Sigmoid colon (tissue), 7 donors: ENCODE data around the gene PAWR. TPM values are rescaled to one million over a fixed set of nuclear protein-coding genes. Genes with fewer than 3 reads are reported as not detected.
"Not testable (repeated sequence)": the region's sequence is repeated elsewhere in the genome, so short reads cannot be mapped to it uniquely, and the experiment has no call there.

Experiments used
- DNase-seq: peaks from one replicate; pipeline ENCODE4 v3.0.0-alpha.2; 2019
- H3K27ac ChIP-seq, 4 donors: fragments of 200-600 bp; sonication (generic); one replicate each; pipeline ENCODE4 v1.5.1; 2016 to 2019; ENCODE audit warnings: mild to moderate bottlenecking in 1 of 4
- H3K27me3 ChIP-seq, 3 donors: fragments of 200-600 bp; sonication (generic); one replicate each; pipeline ENCODE4 v1.5.1; 2019; ENCODE audit warnings: mild to moderate bottlenecking in 1 of 3
- H3K36me3 ChIP-seq, 4 donors: fragments of 200-600 bp; sonication (generic); one replicate each; pipeline ENCODE4 v1.5.1; 2016 to 2019
- H3K4me1 ChIP-seq, 4 donors: fragments of 200-600 bp; sonication (generic); one replicate each; pipeline ENCODE4 v1.5.1; 2017 to 2019
- H3K4me3 ChIP-seq, 4 donors: fragments of 200-600 bp; sonication (generic); one replicate each; pipeline ENCODE4 v1.5.1; 2017 to 2019; ENCODE audit warnings: mild to moderate bottlenecking in 2 of 4, moderate library complexity in 1 of 4
- H3K9me3 ChIP-seq, 4 donors: fragments of 200-600 bp in 3 of 4; sonication (generic) in 3 of 4; one replicate each; pipeline versions ENCODE4 v1.5.1 to v1.6.1; 2013 to 2019
- CTCF ChIP-seq, 4 experiments: fragments of 450-650 bp in 3 of 4; fragments of 200-600 bp in 1 of 4; IDR thresholded peaks; one replicate each; pipeline ENCODE4 v1.5.1; 2016 to 2019; ENCODE audit warnings: antibody characterized with exemption in 4 of 4, mild to moderate bottlenecking in 3 of 4, moderate library complexity in 2 of 4
- EP300 ChIP-seq, 4 donors: sonication (generic); formaldehyde crosslinking; IDR thresholded peaks; one replicate each; pipeline ENCODE4 v1.6.1; 2017; ENCODE audit warnings: antibody characterized with exemption in 4 of 4
- POLR2A ChIP-seq, 2 donors: fragments of 450-650 bp; IDR thresholded peaks; one replicate each; pipeline ENCODE4 v1.6.1; 2016; ENCODE audit warnings: antibody characterized with exemption in 2 of 2, mild to moderate bottlenecking in 2 of 2, moderate library complexity in 2 of 2
- POLR2AphosphoS5 ChIP-seq, 4 donors: sonication (generic); formaldehyde crosslinking; IDR thresholded peaks; one replicate each; pipeline ENCODE4 v1.6.1; 2017; ENCODE audit warnings: antibody characterized with exemption in 4 of 4
- WGBS, 2 donors: extraction: QIAGEN DNeasy Blood & Tissue Kit; methylation state at CpG; one replicate each; pipeline ENCODE4 v1.1.7; 2013; 5-methylcytosine and 5-hydroxymethylcytosine counted together
- intact Hi-C: fragments of 100-400 bp; cut with DNase I; formaldehyde crosslinking; loops from one replicate; pipeline ENCODE4 v1.15.1; 2023
- polyA plus RNA-seq, 3 donors: library from polyadenylated mRNA; stranded (reverse); fragments of 200-250 nt; gene quantifications; one replicate each; pipeline ENCODE4 v1.2.3, GENCODE V29; 2013
- total RNA-seq, 4 donors: library from RNA; depleted of rRNA; stranded (reverse); fragments of >200 nt; gene quantifications; one replicate each; pipeline ENCODE4 v1.1.0, GENCODE V29; 2016
- donor health status: healthy with polysubstance abuse.
- donor health status: Bipolar disorder and iron deficiency.
- donor health status: healthy.

The PAWR gene
- total and polyA plus RNA-seq, 7 donors, result 7.8 to 53.5 (median 24.5) TPM

- Histone ChIP-seq H3K9me3 (no peaks in the 10 kb centered on the region), H3K36me3 (no peaks in the 10 kb centered on the region), H3K27ac (no peak overlapping the region), H3K4me3 (no peak overlapping the region), H3K27me3 (no peaks in the 10 kb centered on the region), H3K4me1 (peaks cover 0 to 6% (median 0%) of the 10 kb centered on the region in 4 donors)
- 87 to 88% methylated on average over 2 of the region's 2 CpGs for WGBS, 2 donors
- intact Hi-C loops, result no loop called here
- TF ChIP-seq EP300 (IDR thresholded peaks at IDR 0.05) (no peak), POLR2AphosphoS5 (IDR thresholded peaks at IDR 0.05) (no peak), CTCF (IDR thresholded peaks at IDR 0.05) (no peak), POLR2A (IDR thresholded peaks at IDR 0.05) (no peak)
- DNase-seq, result no peak
Observed at GRCh38 chr12:79637093-79637492, 53.7 kb downstream of the PAWR start.

- Histone ChIP-seq H3K9me3 (no peaks in the 10 kb centered on the region), H3K4me3 (no peak overlapping the region), H3K4me1 (peaks cover 0 to 6% (median 0%) of the 10 kb centered on the region in 4 donors), H3K27me3 (no peaks in the 10 kb centered on the region), H3K27ac (no peak overlapping the region), H3K36me3 (no peaks in the 10 kb centered on the region)
- intact Hi-C loops, result no loop called here
- no peak for TF ChIP-seq POLR2AphosphoS5 (IDR thresholded peaks at IDR 0.05)
- TF ChIP-seq CTCF (IDR thresholded peaks at IDR 0.05), result no peak
- TF ChIP-seq EP300 (IDR thresholded peaks at IDR 0.05), result no peak
- no peak for TF ChIP-seq POLR2A (IDR thresholded peaks at IDR 0.05)
- DNase-seq, result no peak
Observed at GRCh38 chr12:79635676-79636075, 55.1 kb downstream of the PAWR start.

- no peaks in the 10 kb centered on the region for H3K36me3 ChIP-seq
- no peak overlapping the region for H3K4me3 ChIP-seq
- intact Hi-C loops, result no loop called here
- peaks cover 0 to 6% (median 0%) of the 10 kb centered on the region in 4 donors for H3K4me1 ChIP-seq
- H3K27me3 ChIP-seq, result no peaks in the 10 kb centered on the region
- H3K27ac ChIP-seq, result no peak overlapping the region
- H3K9me3 ChIP-seq, result no peaks in the 10 kb centered on the region
- no peak for DNase-seq
- no peak for TF ChIP-seq EP300 (IDR thresholded peaks at IDR 0.05)
- no peak for TF ChIP-seq CTCF (IDR thresholded peaks at IDR 0.05)
- TF ChIP-seq POLR2A (IDR thresholded peaks at IDR 0.05), result no peak
- WGBS, 2 donors, result 77 to 89% methylated on average over 1 of the region's 1 CpG
Observed at GRCh38 chr12:79634957-79635471, 55.8 kb downstream of the PAWR start.

GRCh38 chr12:79629561-79629960 lies 61.2 kb downstream of the PAWR start:
- Histone ChIP-seq H3K36me3 (no peaks in the 10 kb centered on the region), H3K4me3 (no peak overlapping the region), H3K27me3 (no peaks in the 10 kb centered on the region), H3K4me1 (no peaks in the 10 kb centered on the region), H3K9me3 (no peaks in the 10 kb centered on the region), H3K27ac (no peak overlapping the region)
- no peak for DNase-seq
- TF ChIP-seq POLR2AphosphoS5 (IDR thresholded peaks at IDR 0.05), result no peak
- TF ChIP-seq POLR2A (IDR thresholded peaks at IDR 0.05), result no peak
- TF ChIP-seq CTCF (IDR thresholded peaks at IDR 0.05), result no peak
- no peak for TF ChIP-seq EP300 (IDR thresholded peaks at IDR 0.05)
- whole genome bisulfite sequencing, 2 donors, result 78 to 92% methylated on average over 2 of the region's 2 CpGs
- intact Hi-C loops, result no loop called here

- H3K9me3 ChIP-seq, intact Hi-C loops, H3K4me1 ChIP-seq, H3K36me3 ChIP-seq, H3K4me3 ChIP-seq, H3K27me3 ChIP-seq, DNase-seq, H3K27ac ChIP-seq: not testable (repeated sequence)
- 95 to 96% methylated on average over 7 of the region's 7 CpGs for WGBS, 2 donors
Observed at GRCh38 chr12:79626735-79627134, 64.0 kb downstream of the PAWR start.
